ENCODE results near the gene SHB.

SHB gene

DNA sequence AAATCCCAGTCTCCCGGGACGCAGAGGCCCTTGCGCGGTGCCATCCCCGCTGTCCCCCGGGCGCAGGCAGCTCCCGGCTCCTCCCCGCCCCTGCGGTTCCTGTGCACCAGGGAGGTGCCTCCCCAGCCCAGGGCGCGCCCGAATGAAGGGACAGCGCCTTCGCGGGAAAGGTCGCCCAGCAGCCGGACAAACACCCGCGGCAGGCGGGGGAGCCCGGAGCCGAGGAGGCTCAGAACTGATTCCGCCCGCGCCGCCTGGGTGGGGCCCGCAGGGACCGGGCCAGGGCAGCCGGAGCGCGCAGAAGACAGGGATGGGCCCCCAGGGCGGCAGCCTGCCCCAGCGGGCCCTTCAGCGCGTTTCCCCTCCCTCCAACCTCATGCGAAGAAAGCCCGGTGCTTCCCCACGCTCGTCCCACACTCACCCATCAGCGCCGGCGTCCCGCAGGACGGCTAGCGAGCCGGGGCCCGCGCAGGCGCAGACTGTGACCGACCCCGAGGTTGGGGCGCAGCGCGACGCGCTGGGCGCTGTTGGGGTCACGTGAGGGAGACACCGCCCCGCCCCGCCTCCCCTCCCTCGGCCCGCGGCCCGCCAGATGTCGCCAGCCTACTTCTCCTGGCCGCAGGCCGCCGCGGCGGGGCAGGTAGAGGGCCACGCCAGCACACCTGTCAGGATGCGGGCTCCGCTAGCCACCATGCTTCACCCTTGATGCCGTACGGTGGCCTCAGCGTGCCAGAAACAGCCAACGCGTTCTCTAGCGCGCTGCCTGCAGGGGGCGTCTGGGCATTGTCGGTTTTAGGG, 165.2 kb downstream of the SHB start, which contains the start of gene SLC25A51:
Gene SLC25A51, minus strand, starts transcription at position 481 of the 798 bp plus-strand sequence. CDS start 15,577 bp downstream, outside the sequence.
- Histone ChIP-seq H3K9me3 (ENCODE audit: control insufficient read depth, insufficient read depth, low read depth, low read length) (no peaks in the 10 kb centered on the region), H3K27ac (ENCODE audit: extremely low read depth, low read depth, low read length) (peak within 1 kb of the TSS; percentile 67), H3K4me3 (ENCODE audit: low read depth, low read length) (peak within 1 kb of the TSS; percentile 84), H3K4me1 (ENCODE audit: control insufficient read depth, insufficient read depth, low read length) (no peaks in the 10 kb centered on the region), H3K36me3 (ENCODE audit: control insufficient read depth in 2 of 2, insufficient read depth in 1 of 2, low read length in 2 of 2) (peaks cover 5 to 13% of the 10 kb centered on the region in 2 experiments; a peak in 1 of 3 replicates)
- ChIA-PET CTCF (interaction anchor here (0.7 to 2.5 kb wide), 12 partner anchors 10 to 325 kb away, joined by 3 to 9 read pairs (median 4); no protein-coding TSS in a partner anchor), POLR2A (interaction anchor here (0.8 to 2.3 kb wide), 4 partner anchors 11 to 418 kb away, joined by 3 to 8 read pairs (median 6); partner anchors contain the start of genes DCAF10, EXOSC3 and POLR1E)
- TF ChIP-seq KLF1 (tag by site-specific recombination; IDR thresholded peaks at IDR 0.05) = peak; percentile 67
- peak; percentile 80 for TF ChIP-seq SP7 (tag by site-specific recombination; IDR thresholded peaks at IDR 0.05)
- no peak for TF ChIP-seq HOXA7 (CRISPR knock-in tag; IDR thresholded peaks at IDR 0.05; ENCODE audit: borderline replicate concordance)
- TF ChIP-seq, protein P1, sequence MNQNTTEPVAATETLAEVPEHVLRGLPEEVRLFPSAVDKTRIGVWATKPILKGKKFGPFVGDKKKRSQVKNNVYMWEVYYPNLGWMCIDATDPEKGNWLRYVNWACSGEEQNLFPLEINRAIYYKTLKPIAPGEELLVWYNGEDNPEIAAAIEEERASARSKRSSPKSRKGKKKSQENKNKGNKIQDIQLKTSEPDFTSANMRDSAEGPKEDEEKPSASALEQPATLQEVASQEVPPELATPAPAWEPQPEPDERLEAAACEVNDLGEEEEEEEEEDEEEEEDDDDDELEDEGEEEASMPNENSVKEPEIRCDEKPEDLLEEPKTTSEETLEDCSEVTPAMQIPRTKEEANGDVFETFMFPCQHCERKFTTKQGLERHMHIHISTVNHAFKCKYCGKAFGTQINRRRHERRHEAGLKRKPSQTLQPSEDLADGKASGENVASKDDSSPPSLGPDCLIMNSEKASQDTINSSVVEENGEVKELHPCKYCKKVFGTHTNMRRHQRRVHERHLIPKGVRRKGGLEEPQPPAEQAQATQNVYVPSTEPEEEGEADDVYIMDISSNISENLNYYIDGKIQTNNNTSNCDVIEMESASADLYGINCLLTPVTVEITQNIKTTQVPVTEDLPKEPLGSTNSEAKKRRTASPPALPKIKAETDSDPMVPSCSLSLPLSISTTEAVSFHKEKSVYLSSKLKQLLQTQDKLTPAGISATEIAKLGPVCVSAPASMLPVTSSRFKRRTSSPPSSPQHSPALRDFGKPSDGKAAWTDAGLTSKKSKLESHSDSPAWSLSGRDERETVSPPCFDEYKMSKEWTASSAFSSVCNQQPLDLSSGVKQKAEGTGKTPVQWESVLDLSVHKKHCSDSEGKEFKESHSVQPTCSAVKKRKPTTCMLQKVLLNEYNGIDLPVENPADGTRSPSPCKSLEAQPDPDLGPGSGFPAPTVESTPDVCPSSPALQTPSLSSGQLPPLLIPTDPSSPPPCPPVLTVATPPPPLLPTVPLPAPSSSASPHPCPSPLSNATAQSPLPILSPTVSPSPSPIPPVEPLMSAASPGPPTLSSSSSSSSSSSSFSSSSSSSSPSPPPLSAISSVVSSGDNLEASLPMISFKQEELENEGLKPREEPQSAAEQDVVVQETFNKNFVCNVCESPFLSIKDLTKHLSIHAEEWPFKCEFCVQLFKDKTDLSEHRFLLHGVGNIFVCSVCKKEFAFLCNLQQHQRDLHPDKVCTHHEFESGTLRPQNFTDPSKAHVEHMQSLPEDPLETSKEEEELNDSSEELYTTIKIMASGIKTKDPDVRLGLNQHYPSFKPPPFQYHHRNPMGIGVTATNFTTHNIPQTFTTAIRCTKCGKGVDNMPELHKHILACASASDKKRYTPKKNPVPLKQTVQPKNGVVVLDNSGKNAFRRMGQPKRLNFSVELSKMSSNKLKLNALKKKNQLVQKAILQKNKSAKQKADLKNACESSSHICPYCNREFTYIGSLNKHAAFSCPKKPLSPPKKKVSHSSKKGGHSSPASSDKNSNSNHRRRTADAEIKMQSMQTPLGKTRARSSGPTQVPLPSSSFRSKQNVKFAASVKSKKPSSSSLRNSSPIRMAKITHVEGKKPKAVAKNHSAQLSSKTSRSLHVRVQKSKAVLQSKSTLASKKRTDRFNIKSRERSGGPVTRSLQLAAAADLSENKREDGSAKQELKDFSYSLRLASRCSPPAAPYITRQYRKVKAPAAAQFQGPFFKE (tag by site-specific recombination; IDR thresholded peaks at IDR 0.05; ENCODE audit: borderline replicate concordance) = no peak
- TF ChIP-seq ZNF138 (tag by site-specific recombination; IDR thresholded peaks at IDR 0.05; ENCODE audit: borderline replicate concordance) = no peak
- TF ChIP-seq ZNF24 (tag by site-specific recombination; IDR thresholded peaks at IDR 0.05) = no peak
- peak; percentile 82; the same call in 1 of the 2 replicates for TF ChIP-seq KLF16 (tag by site-specific recombination; IDR thresholded peaks at IDR 0.05)
- TF ChIP-seq SP2 (tag by site-specific recombination; IDR thresholded peaks at IDR 0.05) = peak; percentile 44
- TF ChIP-seq PRDM1 (tag by site-specific recombination; IDR thresholded peaks at IDR 0.05) = no peak
- TF ChIP-seq YY1 (tag by site-specific recombination; IDR thresholded peaks at IDR 0.05) = peak; percentile 77; the same call in 1 of the 2 replicates
- peak; percentile 62; the same call in 1 of the 2 replicates for TF ChIP-seq KLF10 (tag by site-specific recombination; IDR thresholded peaks at IDR 0.05)
- TF ChIP-seq, protein P2, sequence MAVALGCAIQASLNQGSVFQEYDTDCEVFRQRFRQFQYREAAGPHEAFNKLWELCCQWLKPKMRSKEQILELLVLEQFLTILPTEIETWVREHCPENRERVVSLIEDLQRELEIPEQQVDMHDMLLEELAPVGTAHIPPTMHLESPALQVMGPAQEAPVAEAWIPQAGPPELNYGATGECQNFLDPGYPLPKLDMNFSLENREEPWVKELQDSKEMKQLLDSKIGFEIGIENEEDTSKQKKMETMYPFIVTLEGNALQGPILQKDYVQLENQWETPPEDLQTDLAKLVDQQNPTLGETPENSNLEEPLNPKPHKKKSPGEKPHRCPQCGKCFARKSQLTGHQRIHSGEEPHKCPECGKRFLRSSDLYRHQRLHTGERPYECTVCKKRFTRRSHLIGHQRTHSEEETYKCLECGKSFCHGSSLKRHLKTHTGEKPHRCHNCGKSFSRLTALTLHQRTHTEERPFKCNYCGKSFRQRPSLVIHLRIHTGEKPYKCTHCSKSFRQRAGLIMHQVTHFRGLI (tag by site-specific recombination; IDR thresholded peaks at IDR 0.05) = peak; percentile 85; the same call in 1 of the 2 replicates
- peak; percentile 82; the same call in 1 of the 2 replicates for TF ChIP-seq ZNF660 (tag by site-specific recombination; IDR thresholded peaks at IDR 0.05)
- TF ChIP-seq, protein P3, sequence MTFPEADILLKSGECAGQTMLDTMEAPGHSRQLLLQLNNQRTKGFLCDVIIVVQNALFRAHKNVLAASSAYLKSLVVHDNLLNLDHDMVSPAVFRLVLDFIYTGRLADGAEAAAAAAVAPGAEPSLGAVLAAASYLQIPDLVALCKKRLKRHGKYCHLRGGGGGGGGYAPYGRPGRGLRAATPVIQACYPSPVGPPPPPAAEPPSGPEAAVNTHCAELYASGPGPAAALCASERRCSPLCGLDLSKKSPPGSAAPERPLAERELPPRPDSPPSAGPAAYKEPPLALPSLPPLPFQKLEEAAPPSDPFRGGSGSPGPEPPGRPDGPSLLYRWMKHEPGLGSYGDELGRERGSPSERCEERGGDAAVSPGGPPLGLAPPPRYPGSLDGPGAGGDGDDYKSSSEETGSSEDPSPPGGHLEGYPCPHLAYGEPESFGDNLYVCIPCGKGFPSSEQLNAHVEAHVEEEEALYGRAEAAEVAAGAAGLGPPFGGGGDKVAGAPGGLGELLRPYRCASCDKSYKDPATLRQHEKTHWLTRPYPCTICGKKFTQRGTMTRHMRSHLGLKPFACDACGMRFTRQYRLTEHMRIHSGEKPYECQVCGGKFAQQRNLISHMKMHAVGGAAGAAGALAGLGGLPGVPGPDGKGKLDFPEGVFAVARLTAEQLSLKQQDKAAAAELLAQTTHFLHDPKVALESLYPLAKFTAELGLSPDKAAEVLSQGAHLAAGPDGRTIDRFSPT (tag by site-specific recombination; IDR thresholded peaks at IDR 0.05) = peak; percentile 58
- TF ChIP-seq, protein P4, sequence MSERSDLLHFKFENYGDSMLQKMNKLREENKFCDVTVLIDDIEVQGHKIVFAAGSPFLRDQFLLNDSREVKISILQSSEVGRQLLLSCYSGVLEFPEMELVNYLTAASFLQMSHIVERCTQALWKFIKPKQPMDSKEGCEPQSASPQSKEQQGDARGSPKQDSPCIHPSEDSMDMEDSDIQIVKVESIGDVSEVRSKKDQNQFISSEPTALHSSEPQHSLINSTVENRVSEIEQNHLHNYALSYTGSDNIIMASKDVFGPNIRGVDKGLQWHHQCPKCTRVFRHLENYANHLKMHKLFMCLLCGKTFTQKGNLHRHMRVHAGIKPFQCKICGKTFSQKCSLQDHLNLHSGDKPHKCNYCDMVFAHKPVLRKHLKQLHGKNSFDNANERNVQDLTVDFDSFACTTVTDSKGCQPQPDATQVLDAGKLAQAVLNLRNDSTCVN (tag by site-specific recombination; optimal IDR thresholded peaks at IDR 0.05) = peak; percentile 88
- no peak for TF ChIP-seq SCRT1 (tag by site-specific recombination; IDR thresholded peaks at IDR 0.05; ENCODE audit: borderline replicate concordance)
- no peak for TF ChIP-seq IKZF3 (tag by site-specific recombination; IDR thresholded peaks at IDR 0.05)
- peak; percentile 41 for TF ChIP-seq ZNF654 (tag by site-specific recombination; IDR thresholded peaks at IDR 0.05; ENCODE audit: low read depth)
- peak; percentile 54; the same call in 1 of the 2 replicates for TF ChIP-seq GLIS1 (tag by site-specific recombination; IDR thresholded peaks at IDR 0.05)
- peak; percentile 87 for TF ChIP-seq SCRT2 (tag by site-specific recombination; IDR thresholded peaks at IDR 0.05)
- peak; percentile 61 for TF ChIP-seq ZNF501 (tag by site-specific recombination; IDR thresholded peaks at IDR 0.05)
- TF ChIP-seq YY2 (tag by site-specific recombination; IDR thresholded peaks at IDR 0.05) = peak; percentile 81
- TF ChIP-seq ZNF391 (tag by site-specific recombination; IDR thresholded peaks at IDR 0.05; ENCODE audit: borderline replicate concordance, low read depth) = peak; percentile 67; the same call in 1 of the 2 replicates
- no peak for TF ChIP-seq ZNF521 (tag by site-specific recombination; IDR thresholded peaks at IDR 0.05)
- no peak for TF ChIP-seq ZNF184 (tag by site-specific recombination; IDR thresholded peaks at IDR 0.05)
- TF ChIP-seq ZBTB20 (tag by site-specific recombination; IDR thresholded peaks at IDR 0.05) = peak; percentile 92
- peak; percentile 98 for TF ChIP-seq KLF8 (tag by site-specific recombination; IDR thresholded peaks at IDR 0.05)
